ENCODE data around the gene COPG2. TPM values are rescaled to one million over a fixed set of nuclear protein-coding genes. Genes with fewer than 3 reads are reported as not detected.

The COPG2 gene
- total RNA-seq, 1 experiment from 2014 or later, result 26.0 TPM

DNA sequence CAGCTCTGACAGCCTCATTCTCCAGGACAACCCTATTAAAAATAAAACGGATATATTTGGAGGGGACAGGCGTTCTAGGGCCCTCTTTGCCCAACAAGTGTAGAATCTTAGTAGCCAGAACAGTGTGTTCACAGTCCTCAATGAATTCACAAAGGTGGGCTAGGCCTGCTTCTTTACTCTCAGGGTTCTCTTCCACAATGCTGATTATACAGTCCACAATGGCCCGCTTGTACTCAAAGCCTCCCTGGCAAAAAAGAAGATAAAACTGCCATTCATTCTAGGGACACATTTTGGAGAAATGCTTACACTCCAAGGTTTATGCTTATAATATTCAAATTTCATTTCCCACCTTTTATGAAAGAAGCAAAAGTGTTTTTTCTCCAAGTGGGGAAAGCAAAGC lies 114.1 kb downstream of the COPG2 start:
- no peak for DNase-seq (ENCODE audit: low read depth, low spot score)
- no TSS peak for BruUV-seq (replicated peaks)
- POLR2A ChIA-PET, result no interaction called here
- CTCF ChIA-PET, result no interaction called here
- Histone ChIP-seq H3K4me3 (ENCODE audit: low read depth in 2 of 2, low read length in 2 of 2) (no peak overlapping the region), H3K4me1 (ENCODE audit: control insufficient read depth, insufficient read depth, low read length) (no peaks in the 10 kb centered on the region), H3K36me3 (ENCODE audit: control insufficient read depth, insufficient read depth, low read length) (no peaks in the 10 kb centered on the region), H3K27ac (ENCODE audit: low read length) (no peak overlapping the region), H3K9me3 (ENCODE audit: control insufficient read depth, insufficient read depth, low read depth, low read length) (no peaks in the 10 kb centered on the region), H3K27me3 (ENCODE audit: control insufficient read depth, insufficient read depth, low read length) (no peaks in the 10 kb centered on the region)
- in situ Hi-C loops (cut with HindIII; ENCODE audit: low pct_unique_long_range_greater_than_20kb, low sequenced_read_pairs) (loop anchor here (10.0 kb wide), 1 partner anchor 230 kb away; no protein-coding TSS in a partner anchor), intact Hi-C loops (cut with micrococcal nuclease; ENCODE audit: unreplicated experiment) (no loop called here)
- no peak for TF ChIP-seq POLR2AphosphoS5 (IDR thresholded peaks at IDR 0.05; ENCODE audit: low read depth, low read length)
- no peak for TF ChIP-seq CTCF (IDR thresholded peaks at IDR 0.05)
- no peak for ATAC-seq

- Histone ChIP-seq H3K9me3 (ENCODE audit: control insufficient read depth, insufficient read depth, low read depth, low read length) (no peaks in the 10 kb centered on the region), H3K4me3 (ENCODE audit: low read depth in 2 of 2, low read length in 2 of 2) (no peak overlapping the region), H3K4me1 (ENCODE audit: control insufficient read depth, insufficient read depth, low read length) (no peaks in the 10 kb centered on the region), H3K36me3 (ENCODE audit: control insufficient read depth, insufficient read depth, low read length) (no peaks in the 10 kb centered on the region), H3K27me3 (ENCODE audit: control insufficient read depth, insufficient read depth, low read length) (no peaks in the 10 kb centered on the region), H3K27ac (ENCODE audit: low read length) (no peak overlapping the region)
- intact Hi-C loops (cut with micrococcal nuclease; ENCODE audit: unreplicated experiment), result no loop called here
- BruUV-seq (replicated peaks), result no TSS peak
- CTCF ChIA-PET, result no interaction called here
- in situ Hi-C loops (cut with HindIII; ENCODE audit: low pct_unique_long_range_greater_than_20kb, low sequenced_read_pairs), result loop anchor here (10.0 kb wide), 1 partner anchor 229 kb away; no protein-coding TSS in a partner anchor
- TF ChIP-seq CTCF (IDR thresholded peaks at IDR 0.05) (no peak), POLR2AphosphoS5 (IDR thresholded peaks at IDR 0.05; ENCODE audit: low read depth, low read length) (no peak), TCF7L2 (IDR thresholded peaks at IDR 0.05; ENCODE audit: low read depth, low read length) (no peak), SIN3A (IDR thresholded peaks at IDR 0.05; ENCODE audit: borderline replicate concordance, insufficient read depth, low read depth, low read length) (no peak)
- TF ChIP-seq, protein P1, sequence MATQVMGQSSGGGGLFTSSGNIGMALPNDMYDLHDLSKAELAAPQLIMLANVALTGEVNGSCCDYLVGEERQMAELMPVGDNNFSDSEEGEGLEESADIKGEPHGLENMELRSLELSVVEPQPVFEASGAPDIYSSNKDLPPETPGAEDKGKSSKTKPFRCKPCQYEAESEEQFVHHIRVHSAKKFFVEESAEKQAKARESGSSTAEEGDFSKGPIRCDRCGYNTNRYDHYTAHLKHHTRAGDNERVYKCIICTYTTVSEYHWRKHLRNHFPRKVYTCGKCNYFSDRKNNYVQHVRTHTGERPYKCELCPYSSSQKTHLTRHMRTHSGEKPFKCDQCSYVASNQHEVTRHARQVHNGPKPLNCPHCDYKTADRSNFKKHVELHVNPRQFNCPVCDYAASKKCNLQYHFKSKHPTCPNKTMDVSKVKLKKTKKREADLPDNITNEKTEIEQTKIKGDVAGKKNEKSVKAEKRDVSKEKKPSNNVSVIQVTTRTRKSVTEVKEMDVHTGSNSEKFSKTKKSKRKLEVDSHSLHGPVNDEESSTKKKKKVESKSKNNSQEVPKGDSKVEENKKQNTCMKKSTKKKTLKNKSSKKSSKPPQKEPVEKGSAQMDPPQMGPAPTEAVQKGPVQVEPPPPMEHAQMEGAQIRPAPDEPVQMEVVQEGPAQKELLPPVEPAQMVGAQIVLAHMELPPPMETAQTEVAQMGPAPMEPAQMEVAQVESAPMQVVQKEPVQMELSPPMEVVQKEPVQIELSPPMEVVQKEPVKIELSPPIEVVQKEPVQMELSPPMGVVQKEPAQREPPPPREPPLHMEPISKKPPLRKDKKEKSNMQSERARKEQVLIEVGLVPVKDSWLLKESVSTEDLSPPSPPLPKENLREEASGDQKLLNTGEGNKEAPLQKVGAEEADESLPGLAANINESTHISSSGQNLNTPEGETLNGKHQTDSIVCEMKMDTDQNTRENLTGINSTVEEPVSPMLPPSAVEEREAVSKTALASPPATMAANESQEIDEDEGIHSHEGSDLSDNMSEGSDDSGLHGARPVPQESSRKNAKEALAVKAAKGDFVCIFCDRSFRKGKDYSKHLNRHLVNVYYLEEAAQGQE (IDR thresholded peaks at IDR 0.05; ENCODE audit: insufficient read depth in 1 of 2, low read depth in 2 of 2, low read length in 1 of 2), result no peak
- POLR2A ChIA-PET, result no interaction called here
- no peak for ATAC-seq
- no peak for DNase-seq (ENCODE audit: low read depth, low spot score)
Observed at GRCh38 chr7:130553398-130554029, 115.0 kb downstream of the COPG2 start.

Measured in Panc1 (cell line).